Measurements from ENCODE around the gene PPM1L.

GRCh38 chr3:160757233-160758106 lies 1.4 kb downstream of the PPM1L start:
- TF ChIP-seq GATA3 (IDR thresholded peaks at IDR 0.05; ENCODE audit: low read depth, low read length) (no peak), GATA2 (IDR thresholded peaks at IDR 0.05; ENCODE audit: low read depth, low read length) (no peak)
